PC-9 (cell line): ENCODE measurements around the gene GNB1.

ENCODE experiments used
- CTCF ChIP-seq: fragments of 200-600 bp; sonication (generic); conservative IDR thresholded peaks from 2 replicates; pipeline ENCODE4 v1.6.1; 2017; ENCODE audit warnings: mixed run types, antibody characterized with exemption, mild to moderate bottlenecking, moderate library complexity
- EZH2 ChIP-seq: fragments of 200-600 bp; sonication (generic); IDR thresholded peaks from 2 replicates; pipeline ENCODE4 v1.8.0; 2017; ENCODE audit warnings: antibody characterized with exemption, low read depth

GRCh38 chr1:1827089-1827848 is 63.6 kb downstream of the GNB1 start:
- TF ChIP-seq CTCF = no peak
- no peak for TF ChIP-seq EZH2
